ENCODE data around the gene ETV6. TPM values are rescaled to one million over a fixed set of nuclear protein-coding genes. Genes with fewer than 3 reads are reported as not detected.

Gene ETV6
- total RNA-seq, 1 experiment from 2014 or later: 19.3 TPM

GRCh38 chr12:11927286-11927935, 277.9 kb downstream of the ETV6 start:
- Mint-ChIP-seq H3K9me3 (ENCODE audit: unreplicated experiment) (no peaks in the 10 kb centered on the region), H3K4me3 (ENCODE audit: unreplicated experiment) (no peak overlapping the region), H3K36me3 (ENCODE audit: insufficient read depth, unreplicated experiment) (no peaks in the 10 kb centered on the region), H3K27ac (ENCODE audit: low read depth, unreplicated experiment) (no peak overlapping the region), H3K4me1 (ENCODE audit: insufficient read depth, unreplicated experiment) (no peaks in the 10 kb centered on the region), H3K27me3 (ENCODE audit: insufficient read depth, unreplicated experiment) (peaks cover 22% of the 10 kb centered on the region)
- ChIA-PET CTCF (no interaction called here), POLR2A (no interaction called here)
- DNase-seq (ENCODE audit: unreplicated experiment): no peak
- intact Hi-C loops (cut with micrococcal nuclease): no loop called here
- BruUV-seq (replicated peaks): no TSS peak
- no peak for TF ChIP-seq CTCF (IDR thresholded peaks at IDR 0.05; ENCODE audit: unreplicated experiment)

- H3K27me3 Mint-ChIP-seq (ENCODE audit: insufficient read depth, unreplicated experiment): peaks cover 9% of the 10 kb centered on the region
- no peaks in the 10 kb centered on the region for H3K36me3 Mint-ChIP-seq (ENCODE audit: insufficient read depth, unreplicated experiment)
- POLR2A ChIA-PET: no interaction called here
- intact Hi-C loops (cut with micrococcal nuclease): no loop called here
- no peaks in the 10 kb centered on the region for H3K4me1 Mint-ChIP-seq (ENCODE audit: insufficient read depth, unreplicated experiment)
- no peak for DNase-seq (ENCODE audit: unreplicated experiment)
- H3K27ac Mint-ChIP-seq (ENCODE audit: low read depth, unreplicated experiment): no peak overlapping the region
- no peaks in the 10 kb centered on the region for H3K9me3 Mint-ChIP-seq (ENCODE audit: unreplicated experiment)
- no TSS peak for BruUV-seq (replicated peaks)
- TF ChIP-seq CTCF (IDR thresholded peaks at IDR 0.05; ENCODE audit: unreplicated experiment): no peak
- CTCF ChIA-PET: interaction anchor here (0.6 kb wide), 2 partner anchors 22 to 80 kb away, joined by 3 to 4 read pairs; no protein-coding TSS in a partner anchor
- H3K4me3 Mint-ChIP-seq (ENCODE audit: unreplicated experiment): no peak overlapping the region
Observed at GRCh38 chr12:11929714-11930113, 280.2 kb downstream of the ETV6 start.

GRCh38 chr12:11939223-11939622, 289.7 kb downstream of the ETV6 start:
- Mint-ChIP-seq H3K9me3 (ENCODE audit: unreplicated experiment) (no peaks in the 10 kb centered on the region), H3K4me3 (ENCODE audit: unreplicated experiment) (no peak overlapping the region), H3K36me3 (ENCODE audit: insufficient read depth, unreplicated experiment) (no peaks in the 10 kb centered on the region), H3K27me3 (ENCODE audit: insufficient read depth, unreplicated experiment) (no peaks in the 10 kb centered on the region), H3K27ac (ENCODE audit: low read depth, unreplicated experiment) (no peak overlapping the region), H3K4me1 (ENCODE audit: insufficient read depth, unreplicated experiment) (peaks cover 6% of the 10 kb centered on the region)
- BruUV-seq (replicated peaks): no TSS peak
- no peak for TF ChIP-seq CTCF (IDR thresholded peaks at IDR 0.05; ENCODE audit: unreplicated experiment)
- intact Hi-C loops (cut with micrococcal nuclease): no loop called here
- no peak for DNase-seq (ENCODE audit: unreplicated experiment)
- ChIA-PET CTCF (no interaction called here), POLR2A (no interaction called here)

GRCh38 chr12:11941606-11942337, 292.3 kb downstream of the ETV6 start:
- peaks cover 6% of the 10 kb centered on the region for H3K4me1 Mint-ChIP-seq (ENCODE audit: insufficient read depth, unreplicated experiment)
- H3K27me3 Mint-ChIP-seq (ENCODE audit: insufficient read depth, unreplicated experiment): no peaks in the 10 kb centered on the region
- no peak overlapping the region for H3K4me3 Mint-ChIP-seq (ENCODE audit: unreplicated experiment)
- no TSS peak for BruUV-seq (replicated peaks)
- DNase-seq (ENCODE audit: unreplicated experiment): peak; percentile 40
- H3K9me3 Mint-ChIP-seq (ENCODE audit: unreplicated experiment): no peaks in the 10 kb centered on the region
- ChIA-PET POLR2A (interaction anchor here (0.9 kb wide), 1 partner anchor 292 kb away, joined by 3 read pairs; no protein-coding TSS in a partner anchor), CTCF (interaction anchor here (0.8 kb wide), 1 partner anchor 360 kb away, joined by 4 read pairs; no protein-coding TSS in a partner anchor)
- intact Hi-C loops (cut with micrococcal nuclease): no loop called here
- no peaks in the 10 kb centered on the region for H3K36me3 Mint-ChIP-seq (ENCODE audit: insufficient read depth, unreplicated experiment)
- TF ChIP-seq CTCF (IDR thresholded peaks at IDR 0.05; ENCODE audit: unreplicated experiment): no peak
- no peak overlapping the region for H3K27ac Mint-ChIP-seq (ENCODE audit: low read depth, unreplicated experiment)

All from MCF 10A (cell line).